PFSK-1 (cell line): Measurements from ENCODE around the gene RACK1.

Source experiments
- FOXP2 ChIP-seq: optimal IDR thresholded peaks from 2 replicates; pipeline ENCODE3; 2011; ENCODE audit warnings: borderline replicate concordance, control low read depth, inconsistent platforms; ENCODE audit not compliant: insufficient read depth; ENCODE audit errors: extremely low read length, extremely low read depth
- POLR2AphosphoS5 ChIP-seq: IDR thresholded peaks from 2 replicates; pipeline ENCODE4 v1.6.1; 2012; ENCODE audit warnings: low read depth, mild to moderate bottlenecking, control low read depth, low read length, moderate library complexity
- SIN3A ChIP-seq: IDR thresholded peaks from 2 replicates; pipeline ENCODE4 v1.6.1; 2012; ENCODE audit warnings: mild to moderate bottlenecking, low read length, moderate library complexity, borderline replicate concordance; ENCODE audit not compliant: insufficient read depth
- TAF1 ChIP-seq: IDR thresholded peaks from 2 replicates; pipeline ENCODE4 v1.6.1; 2012; ENCODE audit warnings: low read length, control low read depth, borderline replicate concordance; ENCODE audit not compliant: insufficient read depth
- TF ChIP-seq, protein P1 (sequence below), 2 experiments: IDR thresholded peaks; 2 replicates each; pipeline versions ENCODE4 v1.6.1 to v1.8.0; 2011 to 2012; ENCODE audit warnings: low read depth in 2 of 2, low read length in 2 of 2, control low read depth in 1 of 2, inconsistent platforms in 1 of 2, mild to moderate bottlenecking in 1 of 2, moderate library complexity in 1 of 2; ENCODE audit not compliant: insufficient read depth in 1 of 2

The RACK1 gene

DNA sequence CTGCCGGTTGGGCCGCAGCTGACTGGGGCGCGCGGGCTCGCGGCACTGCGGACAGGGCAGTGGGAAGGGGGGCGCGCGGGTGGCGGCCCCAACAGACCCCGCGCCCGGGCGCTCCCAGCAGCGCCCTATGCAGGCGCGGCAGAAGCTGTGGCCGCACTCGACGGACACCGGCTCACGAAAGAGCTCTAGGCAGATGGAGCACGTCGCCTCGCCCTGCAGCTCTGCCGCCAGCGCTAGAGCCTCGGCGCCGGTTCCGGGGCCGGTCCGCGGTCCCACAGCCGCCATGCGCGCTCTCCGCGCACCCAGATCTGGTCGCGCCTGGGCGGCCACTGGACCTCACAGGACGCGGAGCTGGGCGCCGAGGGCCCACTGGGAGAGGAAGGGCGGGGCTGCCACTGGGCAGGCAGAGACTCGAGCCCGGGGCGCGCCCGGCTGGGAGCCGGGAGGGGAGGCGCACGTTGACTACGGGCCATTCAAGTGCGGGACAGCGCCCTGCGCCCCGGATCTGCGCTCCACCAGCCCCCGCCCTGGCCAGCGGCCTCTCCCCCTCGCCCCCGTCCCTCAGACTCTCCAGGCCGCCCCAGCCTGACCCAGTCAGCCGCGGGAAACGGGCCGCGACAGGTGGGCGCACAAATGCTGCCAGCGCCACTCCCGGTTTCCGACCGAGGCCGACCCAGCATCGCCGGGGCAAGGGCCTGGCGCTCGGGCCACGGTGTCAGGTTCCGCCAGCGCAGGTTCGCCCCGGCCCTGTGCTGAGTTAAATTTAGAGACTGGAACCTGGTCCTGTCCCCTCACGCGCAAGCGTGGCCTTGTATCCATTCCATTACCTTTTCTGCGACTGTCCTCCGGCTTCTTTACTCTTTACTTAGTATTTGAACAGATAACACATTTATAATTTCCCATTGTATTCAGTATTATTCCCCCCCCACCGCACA is 38.6 kb downstream of the RACK1 start, which contains the start of gene TRIM7:
Gene TRIM7, minus strand, starts transcription at position 371 of the 935 bp plus-strand sequence. Its CDS starts 86 bp downstream, at position 285.
- TF ChIP-seq POLR2AphosphoS5, result no peak
- TF ChIP-seq FOXP2, result no peak
- TF ChIP-seq, protein P1, sequence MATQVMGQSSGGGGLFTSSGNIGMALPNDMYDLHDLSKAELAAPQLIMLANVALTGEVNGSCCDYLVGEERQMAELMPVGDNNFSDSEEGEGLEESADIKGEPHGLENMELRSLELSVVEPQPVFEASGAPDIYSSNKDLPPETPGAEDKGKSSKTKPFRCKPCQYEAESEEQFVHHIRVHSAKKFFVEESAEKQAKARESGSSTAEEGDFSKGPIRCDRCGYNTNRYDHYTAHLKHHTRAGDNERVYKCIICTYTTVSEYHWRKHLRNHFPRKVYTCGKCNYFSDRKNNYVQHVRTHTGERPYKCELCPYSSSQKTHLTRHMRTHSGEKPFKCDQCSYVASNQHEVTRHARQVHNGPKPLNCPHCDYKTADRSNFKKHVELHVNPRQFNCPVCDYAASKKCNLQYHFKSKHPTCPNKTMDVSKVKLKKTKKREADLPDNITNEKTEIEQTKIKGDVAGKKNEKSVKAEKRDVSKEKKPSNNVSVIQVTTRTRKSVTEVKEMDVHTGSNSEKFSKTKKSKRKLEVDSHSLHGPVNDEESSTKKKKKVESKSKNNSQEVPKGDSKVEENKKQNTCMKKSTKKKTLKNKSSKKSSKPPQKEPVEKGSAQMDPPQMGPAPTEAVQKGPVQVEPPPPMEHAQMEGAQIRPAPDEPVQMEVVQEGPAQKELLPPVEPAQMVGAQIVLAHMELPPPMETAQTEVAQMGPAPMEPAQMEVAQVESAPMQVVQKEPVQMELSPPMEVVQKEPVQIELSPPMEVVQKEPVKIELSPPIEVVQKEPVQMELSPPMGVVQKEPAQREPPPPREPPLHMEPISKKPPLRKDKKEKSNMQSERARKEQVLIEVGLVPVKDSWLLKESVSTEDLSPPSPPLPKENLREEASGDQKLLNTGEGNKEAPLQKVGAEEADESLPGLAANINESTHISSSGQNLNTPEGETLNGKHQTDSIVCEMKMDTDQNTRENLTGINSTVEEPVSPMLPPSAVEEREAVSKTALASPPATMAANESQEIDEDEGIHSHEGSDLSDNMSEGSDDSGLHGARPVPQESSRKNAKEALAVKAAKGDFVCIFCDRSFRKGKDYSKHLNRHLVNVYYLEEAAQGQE (IDR thresholded peaks at IDR 0.05; ENCODE audit: insufficient read depth in 1 of 2, low read depth in 2 of 2, low read length in 2 of 2), result no peak
- TF ChIP-seq TAF1, result no peak
- TF ChIP-seq SIN3A, result no peak

GRCh38 chr5:181204113-181204825 is 39.4 kb downstream of the RACK1 start:
- TF ChIP-seq TAF1, result no peak
- no peak for TF ChIP-seq FOXP2
- TF ChIP-seq, protein P1 (IDR thresholded peaks at IDR 0.05; ENCODE audit: insufficient read depth in 1 of 2, low read depth in 2 of 2, low read length in 2 of 2), result no peak
- TF ChIP-seq POLR2AphosphoS5, result no peak
- TF ChIP-seq SIN3A, result no peak

- TF ChIP-seq SIN3A (no peak), FOXP2 (no peak), POLR2AphosphoS5 (no peak), TAF1 (no peak)
- TF ChIP-seq, protein P1 (IDR thresholded peaks at IDR 0.05; ENCODE audit: insufficient read depth in 1 of 2, low read depth in 2 of 2, low read length in 2 of 2), result no peak
These were observed 40.0 kb downstream of the RACK1 start for GRCh38 chr5:181203777-181204112.

GRCh38 chr5:181203093-181203711 is 40.5 kb downstream of the RACK1 start:
- no peak for TF ChIP-seq FOXP2

GRCh38 chr5:181200816-181201215 is 42.9 kb downstream of the RACK1 start:
- TF ChIP-seq POLR2AphosphoS5, result no peak
- TF ChIP-seq FOXP2, result no peak
- TF ChIP-seq SIN3A, result no peak
- TF ChIP-seq TAF1, result no peak
- TF ChIP-seq, protein P1 (IDR thresholded peaks at IDR 0.05; ENCODE audit: insufficient read depth in 1 of 2, low read depth in 2 of 2, low read length in 2 of 2), result no peak
